CD4-positive, alpha-beta T cell treated with Interleukin-10 for 1 hour (primary cell): Measurements from ENCODE around the gene LNX1.

Experiments
- DNase-seq: peaks from one replicate; pipeline ENCODE4 v3.0.0-alpha.2; 2020

The LNX1 gene

DNA sequence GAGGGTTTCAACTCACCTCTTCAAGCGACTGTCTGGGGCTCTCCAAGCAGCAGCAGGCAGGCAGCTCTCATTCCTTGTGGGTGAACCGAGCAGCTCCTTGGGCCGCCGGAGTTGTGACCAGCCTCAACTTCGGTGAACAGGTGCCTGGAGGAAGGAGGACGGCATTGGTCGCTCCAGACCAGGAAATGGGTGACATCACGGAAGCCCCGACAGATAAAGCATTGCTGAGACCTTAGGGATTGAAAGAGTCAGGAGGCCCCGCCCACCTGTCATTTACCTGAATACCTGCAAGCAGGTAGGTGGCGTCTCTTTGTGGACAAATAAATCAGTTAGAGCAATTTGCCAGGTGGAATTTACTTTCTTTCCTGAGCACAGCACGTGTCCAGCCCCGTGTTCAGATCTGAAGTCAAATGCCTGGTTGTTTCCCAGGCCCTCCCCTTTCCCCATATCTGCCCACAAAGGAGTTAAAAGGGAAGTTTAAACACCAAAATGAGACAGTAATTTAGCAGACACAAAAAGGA, at the start of gene LNX1:
Gene LNX1 (minus strand): TSS at position 115 of the 521 bp plus-strand sequence. CDS start 17,484 bp downstream, outside the sequence.
- no peak for DNase-seq

DNA sequence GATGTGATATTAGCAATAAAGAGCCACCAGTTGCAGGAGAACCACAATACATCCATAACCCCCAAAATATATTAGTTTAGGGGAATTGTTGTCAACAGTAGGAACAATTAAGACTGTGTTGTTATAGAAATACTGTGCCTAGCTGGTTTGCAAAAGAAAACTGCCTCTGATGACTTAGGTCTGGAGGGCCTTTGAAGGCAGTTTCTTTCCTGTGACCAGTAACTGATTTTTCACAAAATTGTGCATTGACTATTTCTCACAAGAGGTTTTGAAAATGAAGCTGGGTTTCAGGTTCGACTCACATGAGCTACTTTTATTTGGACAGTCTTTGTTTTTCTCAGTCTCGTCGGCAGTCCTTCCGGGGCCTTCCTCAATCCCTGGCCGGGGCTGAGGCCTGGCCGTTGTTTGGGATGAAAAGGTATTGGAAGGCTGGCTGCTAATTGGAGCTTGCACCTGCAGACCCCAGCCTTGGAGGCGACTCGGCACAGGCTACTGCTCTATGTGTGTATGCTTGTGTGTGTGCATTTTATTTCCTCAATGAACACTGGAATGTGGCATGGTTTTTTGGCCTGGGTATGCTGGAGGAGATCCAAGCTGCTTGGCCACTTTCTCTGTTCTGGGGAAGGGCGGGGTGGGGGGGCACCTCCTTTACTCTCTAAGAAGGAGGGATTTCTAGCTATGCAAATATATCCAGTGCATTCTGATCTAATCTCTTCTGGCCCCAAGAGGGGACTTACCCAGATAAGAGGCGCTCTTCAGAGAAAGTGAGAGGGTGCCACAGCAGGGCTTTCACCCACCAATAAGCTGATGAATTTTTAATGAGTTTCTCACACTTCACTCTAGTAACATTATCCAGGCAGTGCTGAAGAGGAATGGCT, 49.5 kb upstream of the LNX1 start:
- no peak for DNase-seq

GRCh38 chr4:53638919-53639318, 47.6 kb upstream of the LNX1 start:
- no peak for DNase-seq

DNA sequence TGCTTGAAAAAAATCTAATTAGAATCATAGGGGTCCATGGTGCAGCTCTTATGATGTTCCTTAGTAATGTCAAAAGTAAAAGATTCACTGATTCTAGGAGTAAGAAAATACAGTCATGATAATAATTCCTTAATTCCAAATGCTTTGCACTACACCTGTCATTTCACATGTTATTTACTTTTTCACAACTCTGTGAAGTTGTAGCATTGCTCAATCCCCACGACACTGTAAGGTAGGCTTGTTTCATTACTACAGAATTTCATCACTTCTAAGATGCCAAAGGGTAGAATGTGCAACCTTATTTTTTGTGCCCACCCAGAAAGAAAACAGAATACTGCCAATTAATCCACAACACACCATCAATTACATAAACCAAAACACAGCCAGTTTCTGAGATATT, 46.1 kb upstream of the LNX1 start:
- no peak for DNase-seq

GRCh38 chr4:53635697-53636483, 44.6 kb upstream of the LNX1 start:
- no peak for DNase-seq

DNA sequence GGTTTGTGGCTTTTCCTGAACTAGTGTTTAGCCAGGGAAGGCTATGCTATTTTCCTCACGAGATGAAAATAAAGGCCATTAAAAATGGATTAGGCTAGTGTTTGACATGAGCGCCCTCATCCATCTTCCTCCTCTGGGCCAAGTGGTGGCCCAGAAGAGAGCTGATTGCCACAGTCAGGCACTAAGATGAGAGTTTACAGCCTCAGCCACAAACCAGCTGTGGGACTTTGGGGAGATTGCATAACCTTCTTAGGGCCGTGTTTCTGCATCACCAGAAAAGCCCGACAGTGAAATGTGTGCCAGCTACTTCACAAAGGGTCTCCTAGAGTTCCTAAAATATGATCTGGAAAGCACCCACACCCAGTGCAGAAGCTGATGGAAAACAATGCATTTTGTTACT, 42.3 kb upstream of the LNX1 start:
- DNase-seq: no peak

GRCh38 chr4:53629296-53629695, 38.0 kb upstream of the LNX1 start:
- no peak for DNase-seq

DNA sequence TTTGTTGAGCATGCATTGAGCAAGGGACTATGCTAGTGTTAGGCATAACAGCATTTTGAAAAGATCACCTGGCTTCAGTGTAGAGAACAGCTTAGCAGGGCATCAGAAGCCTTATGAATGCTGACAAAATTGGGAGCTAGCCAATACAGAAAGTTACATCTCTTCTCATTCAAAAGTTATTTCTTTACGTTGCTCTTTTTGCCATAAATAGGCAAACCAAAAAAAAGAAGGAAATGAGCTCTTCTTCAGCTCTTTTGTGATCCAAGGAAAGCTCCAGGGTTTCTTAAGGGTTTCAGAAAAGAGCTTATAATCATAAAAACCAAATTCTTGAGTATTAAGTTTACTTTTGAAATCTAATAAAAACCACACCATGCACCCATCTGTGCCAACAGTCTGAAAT, 35.2 kb upstream of the LNX1 start:
- DNase-seq: no peak

DNA sequence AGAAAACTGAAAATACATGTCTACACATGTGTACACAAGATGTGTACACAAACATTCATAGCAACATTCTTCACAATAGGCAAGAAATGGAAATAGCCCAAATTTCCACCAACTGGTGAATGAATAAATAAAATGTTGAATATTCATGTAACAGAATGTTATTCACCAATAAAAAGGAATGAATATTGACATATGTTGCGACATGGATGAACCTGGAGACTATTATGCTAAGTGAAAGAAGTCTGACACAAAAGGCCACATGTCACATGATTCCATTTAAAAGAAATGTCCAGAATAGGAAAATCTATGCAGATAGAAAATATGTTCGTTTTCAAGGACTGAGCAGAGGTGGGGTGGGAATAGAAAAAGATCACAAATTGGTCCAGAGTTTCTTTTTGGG, 34.6 kb upstream of the LNX1 start:
- DNase-seq: no peak

- no peak for DNase-seq
Measured at GRCh38 chr4:53622739-53623151, 31.5 kb upstream of the LNX1 start.

DNA sequence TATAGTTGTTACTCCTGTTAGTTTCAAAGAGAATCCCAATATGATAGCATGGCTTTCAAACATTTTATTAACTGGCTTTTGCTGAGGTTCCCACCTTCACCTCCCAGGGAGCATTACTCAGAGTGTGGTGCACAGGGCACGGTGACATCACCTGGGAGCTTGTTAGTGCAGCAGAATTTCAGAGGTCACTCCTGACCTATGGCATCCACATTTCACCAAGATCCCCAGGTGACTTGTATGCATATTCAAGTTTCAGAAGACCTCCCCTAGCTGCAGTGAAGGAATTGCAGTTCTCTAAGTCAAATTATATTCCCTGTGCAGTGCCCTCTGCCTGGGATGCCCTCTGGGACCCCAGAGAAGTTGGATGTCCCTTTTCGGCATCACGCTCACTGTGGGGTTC, 29.7 kb upstream of the LNX1 start:
- no peak for DNase-seq

GRCh38 chr4:53619431-53619830, 28.1 kb upstream of the LNX1 start:
- DNase-seq: no peak

DNA sequence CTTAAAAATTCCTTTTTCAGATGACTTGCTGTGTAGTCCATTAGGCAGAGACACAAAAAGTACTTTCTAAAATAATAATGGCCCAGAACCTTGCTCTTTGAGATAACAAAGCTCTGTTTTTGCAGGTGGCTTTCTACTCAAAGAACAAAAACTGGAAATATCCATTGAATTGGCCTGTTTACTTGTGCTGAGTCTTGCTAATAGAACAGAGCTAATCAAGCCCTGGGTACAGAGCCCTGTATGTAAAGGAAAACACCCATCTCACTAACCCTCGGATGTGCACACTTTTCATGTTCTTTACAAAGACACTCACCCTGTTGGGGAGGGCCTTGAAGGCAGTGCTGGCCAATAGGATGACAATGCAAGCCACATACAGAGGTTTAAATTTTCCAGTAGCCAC, 27.0 kb upstream of the LNX1 start:
- DNase-seq: no peak

DNA sequence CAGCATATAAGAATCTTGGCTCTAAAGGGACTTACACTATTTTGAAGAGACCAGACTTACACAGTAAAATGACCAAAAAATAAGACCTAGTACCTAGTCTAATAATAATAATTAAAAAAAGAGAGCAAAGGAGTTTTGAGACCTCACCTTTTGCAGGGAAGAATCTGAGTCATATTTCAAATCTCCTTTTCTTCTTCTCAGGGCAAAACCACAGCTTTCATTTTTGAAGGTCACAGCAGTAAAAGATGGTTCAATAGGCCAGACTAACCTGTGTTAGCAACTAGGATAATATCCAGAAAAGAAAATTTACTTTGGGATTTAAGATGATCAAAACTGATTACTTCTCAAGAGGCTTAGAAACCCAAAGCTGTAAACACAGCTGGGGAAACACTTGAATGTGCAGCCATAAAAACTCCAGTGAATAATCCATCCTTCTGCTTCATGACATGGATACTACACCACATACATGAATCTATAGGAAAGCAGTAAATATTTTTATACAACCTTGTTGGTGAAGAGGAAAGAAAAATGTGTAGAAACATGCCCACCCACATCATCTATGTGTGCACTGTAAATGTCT, 25.9 kb upstream of the LNX1 start:
- DNase-seq: no peak

GRCh38 chr4:53616219-53616618, 24.9 kb upstream of the LNX1 start:
- DNase-seq: no peak

DNA sequence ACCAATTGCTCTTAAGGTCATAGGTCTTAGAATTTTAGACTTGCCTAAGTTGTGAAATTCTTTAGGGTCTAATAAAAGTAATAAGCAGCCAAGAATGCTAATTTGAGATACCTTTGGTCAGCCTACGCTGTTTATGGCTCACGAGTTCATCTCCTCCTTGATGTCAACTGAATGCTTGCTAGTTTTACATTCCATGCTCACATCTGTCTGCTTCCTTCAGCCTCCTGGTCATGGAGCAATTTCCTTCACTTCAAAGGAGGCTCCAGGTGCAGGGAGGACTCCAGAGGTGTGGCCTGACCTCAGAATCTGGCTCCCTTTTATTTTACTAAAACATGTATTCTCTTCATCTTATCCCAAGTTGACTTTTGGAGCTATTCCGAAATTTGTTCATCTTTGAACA, 23.3 kb upstream of the LNX1 start:
- DNase-seq: no peak

- no peak for DNase-seq
Measured at GRCh38 chr4:53613428-53613827, 22.1 kb upstream of the LNX1 start.

GRCh38 chr4:53608649-53609048, 17.4 kb upstream of the LNX1 start:
- DNase-seq: no peak

DNA sequence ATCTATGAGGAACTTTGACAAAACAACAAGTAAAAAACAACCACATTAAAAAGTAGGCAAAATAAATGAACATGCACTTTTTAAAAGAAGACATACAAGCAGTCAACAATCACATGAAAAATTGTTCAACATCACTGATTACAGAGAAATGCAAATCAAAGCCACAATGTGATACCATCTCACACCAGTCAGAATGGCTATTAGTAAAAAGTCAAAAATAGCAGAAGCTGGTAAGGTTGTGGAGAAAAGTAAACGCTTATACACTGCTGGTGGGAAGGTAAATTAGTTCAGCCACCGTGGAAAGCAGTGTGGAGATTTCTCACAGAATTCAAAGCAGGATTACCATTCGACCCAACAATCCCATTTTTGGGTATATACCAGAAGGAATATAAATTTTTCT, 17.0 kb upstream of the LNX1 start:
- no peak for DNase-seq

- no peak for DNase-seq
Measured at GRCh38 chr4:53605783-53606182, 14.5 kb upstream of the LNX1 start.

DNA sequence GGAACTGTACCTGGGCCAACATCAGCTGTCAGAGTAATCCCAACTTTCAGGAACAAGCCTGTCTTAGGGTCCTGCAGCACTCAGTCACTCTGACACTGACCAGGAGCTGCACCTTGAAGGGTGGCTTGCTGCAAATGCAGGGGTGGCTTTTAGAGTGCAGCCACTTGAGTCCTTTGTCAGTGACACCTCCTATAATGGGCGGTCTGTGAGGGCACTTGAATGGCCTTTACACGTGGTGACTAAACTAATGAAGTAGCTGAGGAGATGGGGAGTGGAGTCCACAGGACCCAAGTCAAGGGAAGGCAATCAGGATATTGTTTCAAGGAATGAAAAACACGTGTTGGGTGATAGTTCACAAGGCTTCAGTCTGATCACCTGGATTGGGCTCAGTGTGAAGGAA, 11.1 kb upstream of the LNX1 start:
- no peak for DNase-seq

- no peak for DNase-seq
Measured at GRCh38 chr4:53601251-53601764, 10.0 kb upstream of the LNX1 start.

GRCh38 chr4:53599632-53600031, 8.3 kb upstream of the LNX1 start:
- no peak for DNase-seq
